ENCODE results near the gene SEC61G.

Gene SEC61G

DNA sequence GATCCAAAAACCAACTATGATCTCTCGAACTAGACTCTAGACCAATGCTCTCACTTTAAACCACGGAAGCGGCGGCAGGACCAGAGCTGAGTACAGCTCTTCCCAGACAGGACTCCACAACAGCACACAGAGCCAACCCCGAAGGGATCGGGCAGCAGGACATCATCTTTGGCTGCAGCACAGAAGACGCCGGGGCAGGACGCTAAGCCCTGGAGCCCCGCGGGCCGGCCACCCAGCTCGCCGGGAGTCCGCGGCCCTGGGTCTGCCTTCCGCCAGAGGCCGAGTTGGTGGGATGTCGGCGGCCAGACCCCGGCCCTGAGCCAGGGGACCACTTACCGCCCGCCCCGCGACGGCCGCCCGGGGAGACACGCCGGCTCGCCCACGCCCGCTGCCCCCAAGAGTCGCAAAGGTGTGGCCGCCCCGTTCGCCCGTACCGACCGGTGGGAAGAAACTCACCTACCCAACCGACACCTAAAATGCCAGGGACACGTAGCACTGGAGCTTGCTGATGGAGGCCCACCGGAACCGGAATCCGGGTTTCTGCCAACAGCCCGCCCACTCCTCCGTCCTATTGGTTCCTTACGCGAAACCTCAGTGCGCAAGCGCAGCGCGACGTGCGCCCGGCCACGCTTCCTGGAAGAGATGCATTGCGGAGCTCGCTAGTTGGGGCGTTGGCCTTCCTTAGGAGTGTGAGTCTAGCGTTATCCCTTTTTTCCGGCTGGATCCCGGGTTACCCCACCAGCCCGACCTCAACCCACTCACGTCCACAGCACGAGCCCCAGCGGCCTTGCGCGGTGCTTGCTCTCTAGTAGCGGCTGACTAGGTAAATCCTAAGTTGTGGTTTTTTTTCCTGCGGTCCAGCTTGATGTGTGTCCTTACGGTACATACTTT lies at the start of gene SEC61G:
Gene SEC61G (minus strand): TSS at position 510 of the 891 bp plus-strand sequence. CDS start 1,623 bp downstream, outside the sequence.
- peak; percentile 92 for DNase-seq (ENCODE audit: low read depth)

DNA sequence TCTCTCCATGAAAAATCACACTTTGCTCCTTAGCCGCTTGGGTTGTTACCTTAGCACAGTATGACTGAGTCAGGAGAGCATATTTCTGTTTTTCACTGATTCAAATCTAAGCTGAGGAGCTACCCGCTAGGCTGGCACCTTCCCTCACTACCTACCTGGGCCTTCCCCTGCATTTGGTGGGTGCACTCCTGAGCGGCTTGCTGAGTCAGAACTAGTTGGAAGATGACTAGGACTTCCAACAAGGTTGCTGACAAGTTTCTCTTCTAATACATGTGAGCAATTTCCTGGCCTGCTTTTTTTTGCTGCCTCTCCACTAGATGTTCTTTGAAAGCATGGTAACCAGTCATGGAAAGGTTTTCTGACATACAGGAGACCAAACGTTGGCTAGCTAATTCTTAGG lies 43.8 kb upstream of the SEC61G start:
- no peak for DNase-seq (ENCODE audit: low read depth)

DNA sequence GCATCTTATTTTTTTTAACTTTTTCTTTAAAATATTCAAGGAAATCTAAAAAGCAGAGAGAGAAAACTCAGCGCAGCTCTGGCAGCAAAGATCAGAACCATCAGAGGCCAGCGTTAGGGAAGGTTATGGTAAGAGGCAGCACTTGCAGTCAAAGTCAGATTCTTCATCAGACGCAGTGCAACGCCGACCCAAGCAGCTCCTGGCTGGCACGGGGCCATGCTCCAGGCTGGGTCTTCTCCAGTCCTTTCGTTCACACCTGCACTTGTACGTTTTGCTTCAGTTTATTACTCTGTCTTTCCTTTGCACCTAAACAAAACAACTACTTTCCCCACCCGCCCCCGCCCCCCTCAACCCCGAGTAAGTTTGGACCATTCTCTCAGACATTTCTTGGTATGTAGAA lies 43.1 kb upstream of the SEC61G start:
- no peak for DNase-seq (ENCODE audit: low read depth)

DNA sequence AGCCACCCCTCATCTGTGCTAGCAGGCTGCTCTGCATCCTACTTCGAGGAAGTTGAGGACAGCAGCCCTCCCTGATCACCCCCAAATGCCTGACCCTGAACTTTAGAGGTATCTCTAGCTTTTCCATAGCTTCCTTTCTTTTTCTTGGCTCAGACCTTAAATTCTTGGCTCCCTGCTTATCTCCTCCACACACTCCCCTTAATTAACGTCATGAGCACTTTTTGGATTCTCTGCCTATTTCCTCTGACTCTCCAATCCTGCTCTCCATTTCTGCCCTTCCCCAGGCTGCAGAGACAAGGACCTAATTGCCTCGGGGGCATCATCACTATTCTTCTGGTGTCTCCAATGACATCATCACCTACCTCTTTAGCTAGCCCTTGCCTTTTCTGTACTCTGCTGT lies 40.8 kb upstream of the SEC61G start:
- no peak for DNase-seq (ENCODE audit: low read depth)

DNA sequence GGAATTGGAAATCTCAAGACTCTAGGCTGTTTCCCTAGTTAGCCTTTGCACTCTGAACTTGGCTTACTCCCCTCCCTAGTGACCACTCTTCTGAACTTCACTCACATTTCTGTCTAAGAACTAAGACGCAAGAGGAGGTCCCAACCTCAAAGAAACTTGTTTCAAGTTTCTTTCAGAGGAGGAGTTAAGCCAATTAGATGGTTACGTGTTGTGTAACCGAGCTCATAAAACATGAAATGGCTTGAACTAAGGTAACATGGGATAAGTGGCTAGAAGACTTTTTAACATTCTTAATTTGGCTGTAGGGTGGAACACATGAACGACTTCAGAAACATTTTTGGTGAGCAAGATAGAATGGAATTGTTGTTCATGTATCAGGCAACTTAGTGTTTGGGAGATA lies 39.5 kb upstream of the SEC61G start:
- DNase-seq (ENCODE audit: low read depth) = no peak

DNA sequence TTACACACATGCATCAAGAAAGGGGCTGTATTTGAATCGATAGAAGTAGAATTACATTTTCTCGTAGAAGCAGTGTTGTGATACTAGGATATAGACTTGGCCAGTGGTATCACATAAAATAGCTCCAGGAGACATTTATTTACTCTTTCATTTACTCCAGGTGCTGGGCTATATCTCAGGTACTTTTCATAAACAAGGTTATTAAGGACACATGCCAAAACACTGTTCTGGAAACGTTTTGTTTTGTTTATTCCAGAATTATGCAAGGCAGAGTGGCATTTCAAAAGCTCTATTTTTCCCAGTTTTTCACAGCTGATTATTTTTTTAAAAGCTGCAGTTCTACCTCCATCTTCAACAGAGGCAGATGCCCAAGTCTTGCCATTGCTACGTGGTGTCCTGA lies 37.8 kb upstream of the SEC61G start:
- no peak for DNase-seq (ENCODE audit: low read depth)

DNA sequence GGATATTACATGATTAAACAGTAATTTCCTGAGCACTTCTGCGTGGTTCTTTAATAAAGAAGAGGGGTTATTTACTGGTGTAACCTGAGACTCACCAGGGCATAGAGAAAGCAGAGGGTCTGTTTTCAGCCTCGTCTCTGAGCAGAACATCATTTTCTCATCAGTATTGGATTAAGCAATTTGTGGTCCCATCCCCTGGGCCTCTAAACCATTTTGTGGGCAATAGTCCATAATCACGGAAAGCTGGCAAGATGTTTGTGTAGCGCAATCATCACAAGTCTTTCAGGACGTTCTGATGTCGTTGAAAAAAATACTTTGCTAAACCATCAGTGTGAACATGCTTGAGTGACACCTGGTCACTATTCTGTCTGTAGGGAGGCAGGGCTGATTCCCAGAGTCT lies 37.1 kb upstream of the SEC61G start:
- DNase-seq (ENCODE audit: low read depth) = no peak

DNA sequence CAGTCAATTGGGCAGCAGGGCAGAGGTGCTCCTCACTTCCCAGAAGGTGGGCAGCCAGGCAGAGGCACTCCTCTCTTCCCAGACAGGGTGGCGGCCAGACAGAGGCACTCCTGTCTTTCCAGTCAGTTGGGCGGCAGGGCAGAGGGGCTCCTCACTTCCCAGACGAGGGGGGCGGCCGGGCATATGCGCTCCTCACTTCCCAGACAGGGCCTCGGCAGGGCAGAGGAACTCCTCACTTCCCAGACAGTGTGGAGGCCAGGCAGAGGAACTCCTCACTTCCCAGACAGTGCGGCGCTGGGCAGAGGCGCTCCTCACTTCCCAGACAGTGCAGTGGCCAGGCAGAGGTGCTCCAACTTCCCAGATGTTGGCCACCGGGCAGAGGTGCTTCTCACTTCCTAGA lies 33.4 kb upstream of the SEC61G start:
- no peak for DNase-seq (ENCODE audit: low read depth)

DNA sequence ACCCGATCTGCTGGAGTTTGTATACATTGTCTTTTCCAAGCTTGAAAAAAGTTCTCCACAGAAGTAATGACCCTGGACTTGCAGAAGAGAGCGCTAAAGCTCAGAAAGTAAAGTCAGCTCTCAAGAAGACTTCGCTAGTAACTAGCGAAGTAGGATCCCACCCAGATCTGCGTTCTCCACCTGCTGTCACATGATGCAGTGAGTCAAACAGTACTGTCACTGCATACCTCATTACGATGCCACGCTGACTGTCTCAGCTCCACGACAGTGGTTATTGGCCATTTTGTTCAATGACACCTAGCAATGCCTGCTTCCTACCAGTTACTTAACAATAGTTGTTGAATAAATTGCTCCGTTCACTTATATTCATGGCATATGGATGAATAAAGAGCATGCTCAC lies 29.7 kb upstream of the SEC61G start:
- no peak for DNase-seq (ENCODE audit: low read depth)

DNA sequence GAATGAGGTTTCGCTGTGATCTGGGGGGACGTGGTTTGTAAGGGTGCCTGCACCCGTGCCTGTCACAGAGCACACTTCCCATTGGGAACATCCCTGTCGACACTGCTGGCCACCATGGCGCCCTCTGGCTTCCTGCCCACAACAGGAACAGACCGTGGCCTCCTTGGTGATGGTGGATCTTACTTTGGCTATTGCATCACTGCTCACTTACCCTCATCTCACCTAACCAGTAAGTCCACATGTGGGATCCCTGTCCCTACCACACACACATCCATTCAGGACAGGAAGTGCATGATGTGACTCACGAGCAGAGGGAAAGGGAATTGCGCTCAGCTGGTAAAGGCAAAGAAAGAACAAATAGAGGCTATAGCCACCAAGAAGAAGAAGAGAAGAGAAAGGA lies 26.2 kb upstream of the SEC61G start:
- no peak for DNase-seq (ENCODE audit: low read depth)

DNA sequence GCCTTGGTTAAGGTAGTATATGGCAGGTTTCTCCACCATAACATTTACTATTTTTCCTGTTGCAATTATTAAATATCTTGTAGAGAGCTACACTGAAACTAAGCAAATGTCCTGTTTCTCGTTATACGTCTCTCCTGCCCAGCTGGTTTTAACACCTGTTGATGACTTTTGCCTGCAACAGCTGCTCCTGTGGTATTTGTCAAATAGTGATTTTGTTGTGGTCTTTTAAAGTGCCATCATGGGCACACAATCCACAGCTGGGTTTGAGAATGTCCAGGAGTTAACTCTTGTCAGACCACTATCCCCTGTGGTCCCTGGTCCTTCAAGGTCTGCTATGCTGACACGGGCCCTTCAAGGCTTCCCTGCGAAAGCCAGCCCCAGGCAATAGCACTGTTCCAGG lies 24.9 kb upstream of the SEC61G start:
- DNase-seq (ENCODE audit: low read depth) = no peak

DNA sequence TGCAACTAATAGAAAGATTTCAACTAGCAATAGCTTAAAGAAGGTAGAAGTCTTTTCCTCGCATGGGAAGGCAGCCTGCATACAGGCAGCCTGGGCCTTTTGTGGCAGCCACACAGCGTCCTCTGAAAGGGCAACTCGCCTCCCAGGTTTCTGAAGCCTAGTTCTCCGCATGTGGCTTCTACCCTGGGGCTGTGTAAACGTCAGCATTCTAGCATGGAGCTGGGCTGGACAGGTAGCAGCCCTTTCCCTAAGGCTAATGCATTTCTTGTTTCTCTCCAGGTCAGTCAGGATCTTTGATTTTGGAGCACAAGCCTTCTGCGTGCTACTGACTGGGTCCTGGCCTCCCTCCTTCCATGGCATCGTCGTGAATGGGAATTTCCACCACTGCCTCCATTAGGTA lies 23.8 kb upstream of the SEC61G start:
- DNase-seq (ENCODE audit: low read depth) = no peak

DNA sequence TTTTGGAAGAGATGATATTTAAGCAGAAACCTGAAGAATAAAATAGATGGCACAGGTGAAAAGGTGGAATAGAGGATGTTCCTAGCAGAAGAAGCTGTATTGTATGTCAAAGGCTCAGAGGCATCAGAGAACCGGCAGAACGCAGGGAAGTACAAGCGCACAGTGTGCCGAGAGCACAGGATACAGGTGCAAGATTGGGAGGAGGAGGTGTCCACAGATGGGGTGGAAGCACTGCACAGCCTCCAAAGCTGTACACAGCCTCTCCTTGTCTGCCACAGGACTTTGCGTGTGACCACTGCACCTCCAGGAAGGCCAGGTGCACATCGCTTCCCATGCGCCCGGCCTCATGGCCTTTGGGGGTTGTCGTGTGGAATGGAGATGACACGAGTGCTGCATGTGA lies 23.3 kb upstream of the SEC61G start:
- DNase-seq (ENCODE audit: low read depth) = no peak

DNA sequence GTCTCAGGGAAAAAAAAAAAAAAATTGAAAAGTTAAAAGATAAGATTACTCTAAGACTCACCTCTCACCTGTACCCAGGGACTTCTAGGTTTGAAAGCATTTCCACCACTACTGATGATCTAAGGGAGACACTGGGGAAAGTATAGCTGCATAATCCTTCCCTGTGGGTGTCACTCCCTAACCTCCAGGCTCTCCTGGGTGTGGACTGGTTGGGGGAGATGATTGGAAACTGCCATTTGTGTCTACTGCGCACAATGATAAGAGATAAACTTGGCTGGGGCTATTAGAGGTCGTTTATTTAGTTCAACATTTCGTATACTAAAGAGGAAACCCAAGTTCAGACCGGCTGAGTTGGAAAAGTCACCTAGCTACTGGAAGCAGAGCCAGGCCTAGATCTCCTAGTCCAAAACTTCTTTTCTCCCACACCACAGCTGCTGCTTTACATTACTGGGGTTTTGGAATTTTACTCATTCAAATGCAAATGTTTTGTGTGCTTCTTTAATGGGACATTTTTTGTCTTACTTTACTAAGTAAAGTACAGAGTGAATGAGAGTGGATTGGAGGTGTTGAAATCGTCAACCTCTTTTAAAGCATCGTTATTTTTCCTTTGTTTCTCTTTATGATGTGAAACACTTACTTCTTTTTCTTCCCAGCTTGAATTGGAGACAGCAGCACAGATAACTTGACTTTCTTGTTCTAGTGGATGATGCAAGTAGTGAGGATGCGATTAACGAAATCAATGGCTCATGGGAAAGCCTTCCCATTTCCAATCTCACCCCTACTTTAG lies 22.3 kb upstream of the SEC61G start:
- no peak for DNase-seq (ENCODE audit: low read depth)

DNA sequence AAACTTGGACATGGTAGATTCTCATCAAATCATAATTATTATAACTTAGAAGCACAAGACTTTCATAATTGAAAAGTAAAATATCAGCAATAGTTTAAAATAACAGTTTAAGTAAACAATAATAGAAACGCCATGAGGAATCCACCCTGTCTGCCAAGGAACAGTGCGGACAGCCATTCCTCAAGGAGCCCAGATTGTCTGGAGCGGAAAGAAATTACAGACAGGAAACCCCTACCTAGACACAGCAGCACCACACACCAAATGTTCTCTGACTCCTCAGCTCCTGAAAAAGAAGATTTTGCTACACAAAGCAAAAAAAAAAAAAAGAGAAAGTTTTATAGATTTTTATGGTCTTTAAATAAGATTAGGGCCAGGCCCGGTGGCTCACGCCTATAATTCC lies 21.5 kb upstream of the SEC61G start:
- no peak for DNase-seq (ENCODE audit: low read depth)

DNA sequence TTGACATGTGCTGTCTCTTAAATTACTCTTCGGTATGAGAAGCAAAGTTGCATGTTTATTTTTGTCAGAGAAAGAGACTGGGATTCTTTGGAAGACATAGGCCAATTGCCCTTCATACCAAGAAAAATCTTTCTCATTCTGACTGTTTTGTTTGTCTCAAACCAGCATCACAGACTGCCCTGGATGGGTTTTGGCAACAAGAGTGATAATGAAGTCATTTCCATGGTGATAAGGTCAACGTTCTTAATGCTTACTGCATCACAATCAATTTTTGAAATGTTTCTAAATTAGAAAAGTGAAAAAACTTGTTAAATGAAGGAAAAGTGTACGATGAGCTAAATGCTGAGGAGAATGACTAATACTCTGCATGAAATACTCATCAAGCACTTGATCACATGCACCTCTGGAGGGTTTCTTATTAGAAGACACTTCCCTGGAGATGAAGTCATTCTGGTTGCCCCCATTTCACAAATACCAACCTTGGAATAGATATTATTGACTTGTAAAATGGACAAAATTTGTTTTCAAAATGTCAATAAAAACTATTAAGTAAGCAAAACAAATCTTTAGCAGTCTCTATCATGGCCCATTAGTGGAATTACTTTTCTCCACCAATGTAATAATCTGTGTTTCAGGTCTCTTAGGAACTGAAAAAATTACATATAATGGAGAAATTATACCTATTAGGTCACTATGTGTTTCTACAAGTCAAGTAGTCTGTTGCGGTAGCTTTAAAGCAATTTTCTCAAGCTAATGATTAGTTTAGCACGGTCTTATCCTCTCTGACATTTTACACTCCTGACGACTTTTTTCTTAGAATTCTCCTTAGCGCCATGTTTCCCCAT lies 19.9 kb upstream of the SEC61G start:
- no peak for DNase-seq (ENCODE audit: low read depth)

DNA sequence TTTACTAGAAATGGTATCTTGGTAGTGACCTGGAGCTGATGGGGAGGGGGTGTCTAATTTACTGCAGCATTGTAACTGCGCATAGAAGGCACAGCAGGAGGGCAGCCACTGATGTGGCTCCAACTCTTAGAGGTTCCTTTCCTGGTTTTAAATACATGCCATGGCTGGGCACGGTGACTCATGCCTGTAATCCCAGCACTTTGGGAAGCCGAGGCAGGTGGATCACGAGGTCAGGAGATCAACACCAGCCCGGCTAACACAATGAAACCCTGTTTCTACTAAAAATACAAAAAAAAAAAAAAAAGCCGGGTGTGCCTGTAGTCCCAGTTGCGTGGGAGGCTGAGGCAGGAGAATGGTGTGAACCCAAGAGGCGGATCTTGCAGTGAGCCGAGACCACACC lies 19.2 kb upstream of the SEC61G start:
- no peak for DNase-seq (ENCODE audit: low read depth)

DNA sequence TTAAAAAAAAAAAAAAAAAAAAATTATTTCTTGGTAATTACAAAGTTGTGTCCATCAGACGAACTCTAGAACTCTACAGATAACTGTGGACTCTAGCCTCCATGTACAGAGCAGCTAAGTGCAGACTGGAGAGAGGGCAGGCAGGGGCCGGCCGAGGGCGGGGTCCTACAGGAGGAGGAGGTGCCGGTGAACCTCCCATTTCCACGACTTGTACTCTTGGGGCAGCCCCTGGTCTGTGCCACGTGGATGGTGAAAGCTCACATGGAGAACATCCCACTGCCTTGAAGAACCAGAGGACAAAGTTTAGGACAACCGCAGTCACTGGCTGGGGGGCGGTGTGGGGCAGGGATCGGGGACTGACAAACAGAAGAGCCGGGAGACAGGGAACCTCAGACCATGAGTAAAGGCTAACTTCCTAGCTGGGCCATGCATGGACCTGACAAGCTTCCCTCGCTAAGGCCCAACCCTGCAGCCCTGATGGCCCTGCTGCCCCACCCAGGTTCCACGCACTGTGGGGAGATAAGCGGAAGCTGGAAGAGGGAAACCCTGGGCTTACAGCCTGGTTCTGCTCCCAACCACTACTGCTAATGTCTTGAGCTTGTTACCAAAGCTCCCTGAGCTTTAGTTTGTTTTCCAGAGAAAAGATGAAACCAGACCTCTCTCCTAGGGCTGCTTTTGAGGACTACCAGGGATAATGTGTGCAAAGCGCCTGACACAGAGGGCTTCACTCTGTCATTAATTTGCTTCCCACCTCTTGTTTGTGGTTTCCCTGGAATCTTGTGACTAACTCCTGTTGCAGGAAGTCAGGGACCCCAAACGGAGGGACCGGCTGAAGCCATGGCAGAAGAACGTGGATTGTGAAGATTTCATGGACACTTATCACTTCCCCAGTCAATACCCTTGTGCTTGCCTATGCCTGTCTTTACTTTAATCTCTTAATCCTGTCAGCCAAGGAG lies 16.1 kb upstream of the SEC61G start:
- no peak for DNase-seq (ENCODE audit: low read depth)

DNA sequence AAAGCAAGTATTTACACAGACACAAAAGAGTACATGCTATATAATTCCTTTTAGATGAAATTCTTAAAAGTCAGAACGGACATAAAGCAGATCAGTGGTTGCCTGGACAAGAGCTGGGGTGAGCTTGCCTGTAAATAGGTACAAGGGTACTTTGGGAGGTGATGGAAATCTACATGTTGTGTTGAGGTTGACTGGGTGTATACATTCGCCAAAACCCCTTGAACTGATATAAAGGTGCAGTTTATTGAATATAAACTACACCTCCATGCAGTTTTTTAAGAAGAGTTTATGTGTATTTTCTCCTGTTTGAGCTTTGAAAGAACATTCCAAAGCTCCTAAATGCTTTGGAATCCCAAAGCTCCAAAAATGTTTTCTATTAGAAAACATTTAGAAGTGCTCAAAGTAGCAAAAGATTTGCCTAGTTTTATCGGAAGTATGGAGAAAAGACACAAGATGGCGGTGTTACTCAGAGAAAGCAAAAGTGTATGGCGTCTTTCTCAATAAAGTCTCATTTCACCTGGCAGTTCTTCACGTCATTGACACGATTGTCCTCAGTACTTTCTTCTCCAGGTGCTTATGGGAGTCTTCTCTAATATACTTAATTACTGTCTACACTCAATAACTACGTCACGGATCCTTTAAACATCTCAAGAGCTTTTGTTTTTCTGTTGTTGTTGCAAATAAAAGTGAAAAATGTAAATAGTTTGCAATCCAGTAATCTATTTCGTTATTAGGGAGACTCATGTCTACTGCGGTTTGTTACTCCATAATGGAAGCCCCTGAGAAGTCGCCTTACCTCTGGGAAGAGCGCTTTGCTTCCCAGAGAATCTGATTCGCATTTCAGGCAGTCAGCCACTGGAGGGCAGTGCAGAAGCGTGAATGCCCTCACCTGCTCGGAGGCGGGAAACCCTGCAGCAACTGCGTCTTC lies 14.7 kb upstream of the SEC61G start:
- peak; percentile 38 for DNase-seq (ENCODE audit: low read depth)

DNA sequence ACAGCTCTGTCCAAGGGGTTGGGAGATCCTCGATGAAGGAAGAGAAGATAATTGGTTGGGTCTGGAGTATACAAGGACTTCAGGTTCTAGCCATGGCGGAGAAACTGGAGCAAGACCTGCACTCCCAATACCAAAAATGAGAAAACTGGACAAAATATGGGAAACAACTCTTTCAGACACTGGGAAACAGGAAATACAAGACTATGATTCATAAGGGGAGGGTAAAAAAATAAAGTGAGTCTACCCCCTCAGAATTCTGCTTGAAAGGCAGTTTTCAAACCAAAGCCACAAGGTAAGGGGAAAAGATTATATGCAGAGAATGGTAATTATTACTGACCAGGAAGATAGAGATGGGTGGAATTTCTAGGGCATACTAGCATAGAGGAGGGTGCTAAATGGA lies 10.2 kb upstream of the SEC61G start:
- DNase-seq (ENCODE audit: low read depth) = no peak

All from stimulated activated CD8-positive, alpha-beta memory T cell treated with anti-CD3 and anti-CD28 coated beads, Interleukin-15, amount 100 ng/mL, for 1 hour (primary cell).